Measurements from ENCODE around the gene HOXA5.

HOXA5 gene

DNA sequence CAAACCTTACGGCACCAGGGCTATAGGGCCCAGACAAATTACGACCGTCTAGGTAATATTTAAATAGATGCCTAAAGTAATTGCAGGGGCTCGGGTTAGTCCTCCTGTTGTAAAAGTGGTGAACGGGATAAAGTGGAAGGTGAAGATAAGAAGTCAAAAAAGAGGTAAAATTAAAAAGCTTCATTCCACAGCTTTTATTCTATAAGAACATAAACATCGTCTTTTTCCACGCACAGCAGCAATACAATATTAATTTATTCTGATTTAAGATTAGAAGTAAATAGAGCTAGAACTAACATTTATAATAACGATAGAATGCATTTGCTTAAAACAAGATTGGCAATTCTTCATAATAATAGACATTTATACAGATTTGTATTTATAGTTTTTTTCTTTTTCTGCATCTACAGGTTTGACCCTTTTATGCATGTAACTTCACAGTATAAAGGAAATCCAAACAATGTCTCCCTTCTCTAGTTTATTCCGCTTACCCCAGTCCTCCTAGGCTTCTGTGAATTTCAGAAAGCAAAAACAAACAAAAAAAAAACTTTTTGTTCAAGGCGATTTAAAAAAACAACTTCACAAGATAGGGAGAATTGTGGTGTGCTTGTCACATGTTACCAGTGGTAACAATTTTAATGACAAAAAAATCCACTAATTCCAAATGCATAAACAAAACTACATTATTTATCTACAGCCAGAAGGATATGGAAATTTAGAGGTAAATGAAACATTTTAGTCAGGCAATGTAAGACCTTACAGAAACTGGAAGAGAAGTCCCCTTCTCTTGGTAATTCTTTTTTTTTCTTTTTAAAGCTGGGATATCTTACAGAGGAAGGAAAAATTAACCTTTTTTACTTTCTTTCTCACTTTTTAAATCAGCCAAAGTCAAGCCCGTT is 27.2 kb upstream of the HOXA5 start:
- DNase-seq: no peak

GRCh38 chr7:27169658-27170425 is 26.4 kb upstream of the HOXA5 start:
- DNase-seq: no peak

- no peak for DNase-seq
These were observed 24.9 kb upstream of the HOXA5 start for GRCh38 chr7:27168265-27168947.

DNA sequence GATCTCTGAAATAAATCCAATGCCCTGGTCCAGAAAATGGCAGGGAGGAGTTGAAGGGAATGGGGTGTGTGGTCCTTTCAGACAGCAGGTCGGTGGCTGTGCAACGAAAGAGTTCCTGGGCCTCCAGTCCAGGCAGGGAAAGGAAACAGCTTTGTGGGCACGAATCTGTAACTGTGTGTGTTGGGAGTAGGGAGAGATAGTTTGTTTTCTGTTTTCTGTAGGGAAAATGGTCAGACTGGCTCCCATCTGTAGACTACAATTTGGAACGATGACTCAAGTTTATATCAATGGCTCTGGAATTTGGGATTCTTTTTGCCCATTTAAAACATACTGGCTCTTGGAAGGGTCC is 24.4 kb upstream of the HOXA5 start:
- DNase-seq: no peak

GRCh38 chr7:27166531-27167505 is 23.3 kb upstream of the HOXA5 start:
- no peak for DNase-seq

DNA sequence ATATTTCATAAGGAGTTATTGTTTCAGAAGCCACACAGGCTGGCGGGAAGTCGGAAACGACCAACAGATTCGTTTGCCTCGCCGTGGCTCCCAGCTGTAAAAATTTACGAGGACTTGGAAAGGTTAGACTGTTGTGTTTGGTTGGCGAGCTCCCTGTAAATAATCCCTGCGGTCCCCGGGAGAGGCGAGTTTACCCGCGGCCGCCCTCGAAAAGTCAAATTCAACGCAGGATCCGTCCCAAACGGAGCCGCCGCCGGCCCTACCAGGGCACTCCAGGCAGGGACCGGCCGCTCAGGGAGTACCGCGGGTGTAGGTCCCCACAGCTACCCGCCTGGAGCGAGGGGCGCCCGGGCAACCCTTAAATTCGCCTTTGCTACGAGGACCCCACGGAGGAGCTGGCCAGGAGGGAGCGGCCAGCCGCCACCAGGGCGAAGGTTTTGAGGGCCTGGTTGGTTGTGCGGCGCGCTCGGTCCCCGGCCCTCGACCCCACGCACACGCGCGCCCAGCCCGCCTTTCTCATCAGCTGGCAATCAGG is 22.6 kb upstream of the HOXA5 start:
- no peak for DNase-seq

GRCh38 chr7:27165089-27165995 is 21.9 kb upstream of the HOXA5 start, which contains the start of gene HOXA9:
Gene HOXA9, minus strand, starts transcription at chr7:27165537. Its CDS starts 80 bp downstream, at chr7:27165457.
- no peak for DNase-seq

- DNase-seq: no peak
These were observed 21.0 kb upstream of the HOXA5 start for GRCh38 chr7:27164367-27165088.

DNA sequence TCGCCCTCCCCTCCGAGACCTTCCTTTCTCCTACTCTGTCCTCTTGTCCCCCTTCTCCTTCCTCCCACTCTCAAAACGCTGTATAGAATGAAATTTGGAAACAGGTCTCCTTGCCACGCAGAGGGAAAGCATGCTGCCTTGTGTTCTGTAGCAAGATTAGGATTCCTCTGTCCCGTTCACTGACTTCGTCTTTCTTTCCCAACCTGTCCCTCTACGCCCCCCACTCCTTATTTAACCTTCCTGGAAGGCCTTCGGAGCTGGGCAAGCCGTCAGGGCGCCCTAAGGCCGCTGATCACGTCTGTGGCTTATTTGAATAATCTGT is 20.5 kb upstream of the HOXA5 start:
- no peak for DNase-seq

DNA sequence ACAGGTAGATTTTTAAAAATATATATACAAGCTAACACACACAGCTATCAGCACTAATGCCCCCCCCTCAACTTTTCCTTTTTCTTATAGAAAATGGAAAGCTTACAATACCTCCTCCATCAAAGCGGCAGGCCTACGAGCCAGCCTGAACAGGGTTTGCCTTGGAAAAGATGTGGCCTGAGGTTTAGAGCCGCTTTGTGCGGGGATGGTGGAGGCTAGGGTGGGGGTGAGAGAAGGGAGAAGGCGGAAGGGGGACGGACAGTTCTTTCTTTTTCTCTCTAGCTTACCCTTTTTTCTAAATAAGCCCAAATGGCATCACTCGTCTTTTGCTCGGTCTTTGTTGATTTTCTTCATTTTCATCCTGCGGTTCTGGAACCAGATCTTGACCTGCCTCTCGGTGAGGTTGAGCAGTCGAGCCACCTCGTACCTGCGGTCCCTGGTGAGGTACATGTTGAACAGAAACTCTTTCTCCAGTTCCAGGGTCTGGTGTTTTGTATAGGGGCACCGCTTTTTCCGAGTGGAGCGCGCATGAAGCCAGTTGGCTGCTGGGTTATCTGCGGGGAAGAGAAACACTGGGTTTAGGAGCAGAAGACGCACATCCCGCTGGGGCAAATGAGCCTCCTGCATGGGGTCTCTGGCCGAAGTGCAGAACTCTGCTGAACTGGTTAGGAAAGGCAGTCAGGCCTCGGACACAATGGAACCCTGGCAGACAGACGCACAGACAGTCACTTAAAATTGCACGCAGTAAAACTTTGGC is 20.0 kb upstream of the HOXA5 start:
- no peak for DNase-seq

DNA sequence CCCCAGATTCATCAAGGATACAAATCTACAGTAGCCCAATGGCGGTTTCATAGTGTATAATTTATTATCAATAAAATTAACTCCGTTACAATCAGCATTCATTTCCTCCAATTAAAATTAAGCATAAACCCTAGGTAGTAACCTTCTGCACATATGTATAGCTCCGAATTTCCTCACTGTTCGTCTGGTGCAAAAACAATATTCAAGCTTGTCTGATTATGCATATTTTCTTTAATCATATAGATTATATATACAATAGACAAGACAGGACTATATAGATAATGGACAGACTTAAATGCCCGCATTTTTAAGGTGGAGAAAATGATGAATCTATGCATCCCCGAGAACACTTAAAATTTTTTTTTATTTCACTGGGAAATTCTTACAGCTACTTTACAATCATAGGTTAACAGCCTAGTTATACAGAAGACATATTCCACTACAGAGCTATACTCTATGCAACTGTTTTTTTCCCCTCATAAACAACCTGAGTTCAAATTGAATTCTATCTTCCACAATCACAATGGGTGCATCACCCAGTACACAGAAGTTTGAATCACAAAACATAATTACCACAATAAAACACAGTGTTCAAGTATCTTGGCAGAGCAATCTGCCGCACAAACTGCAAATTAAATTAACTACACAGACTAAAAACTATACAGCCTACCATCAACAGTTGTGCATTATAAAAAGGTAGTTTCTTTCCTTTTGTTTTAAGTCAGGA is 19.2 kb upstream of the HOXA5 start:
- DNase-seq: no peak

DNA sequence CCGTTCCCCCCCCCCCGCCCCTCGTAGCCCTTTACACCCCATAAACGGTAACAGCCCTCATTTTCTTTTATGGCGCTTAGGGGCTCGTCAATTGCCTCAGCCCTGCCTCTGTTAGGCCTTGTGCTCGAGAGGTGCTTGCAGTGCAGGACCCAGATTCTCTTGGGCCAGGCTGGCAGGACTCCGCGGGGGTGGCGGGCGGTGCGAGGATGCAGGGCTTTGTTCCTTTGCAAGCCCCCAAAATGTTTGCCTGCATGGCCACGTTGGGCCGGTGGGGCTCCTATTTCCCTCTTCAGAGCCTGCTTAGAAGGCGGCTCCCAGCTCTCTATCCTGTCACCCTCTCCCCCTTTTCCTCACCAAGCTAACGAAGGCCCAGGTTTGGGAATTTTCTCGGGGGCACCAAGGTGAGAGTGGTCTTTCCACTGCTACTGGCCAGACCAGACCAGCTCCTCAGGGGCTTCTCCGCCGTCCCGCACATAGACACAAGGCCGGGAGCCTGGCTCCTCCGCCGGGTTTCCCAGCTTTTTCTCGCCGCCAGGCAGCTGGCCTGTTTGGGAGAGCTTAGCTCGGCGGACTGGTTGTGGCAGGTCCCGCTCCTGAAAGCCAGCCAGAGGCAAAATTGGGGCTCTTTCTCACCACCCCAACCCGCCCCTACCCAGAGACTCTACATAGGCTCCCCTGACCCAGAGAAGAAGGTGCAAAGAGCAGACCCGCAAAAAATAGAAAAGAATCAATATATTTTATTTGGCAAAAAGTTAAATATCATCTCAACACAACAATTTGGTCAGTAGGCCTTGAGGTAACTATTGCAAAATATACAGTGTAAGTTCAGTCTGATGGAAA is 18.5 kb upstream of the HOXA5 start:
- DNase-seq: no peak

DNA sequence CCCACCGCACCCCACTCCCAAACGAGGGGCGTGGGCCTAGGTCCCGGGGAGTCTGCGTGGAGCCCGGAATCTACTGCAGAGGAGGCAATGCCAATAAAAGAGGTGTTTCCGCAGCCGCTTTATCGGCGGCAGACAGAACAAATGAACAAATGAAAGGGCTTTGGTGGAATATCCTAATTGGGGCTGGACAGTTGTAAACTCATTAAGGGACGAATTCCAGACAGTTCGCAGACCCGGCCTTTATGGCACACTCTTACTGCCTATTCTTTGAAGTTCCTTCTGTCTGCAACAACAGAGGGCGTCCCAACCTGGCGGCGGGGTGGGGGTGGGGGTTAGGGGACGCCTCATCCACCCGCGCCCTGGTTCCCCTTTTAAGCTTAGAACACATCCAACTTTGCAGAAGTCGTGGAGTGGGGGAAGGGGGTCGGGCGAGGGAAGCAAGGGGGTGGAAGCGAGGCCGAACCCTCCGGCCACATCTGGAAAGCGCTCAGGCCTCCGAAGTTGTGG is 17.8 kb upstream of the HOXA5 start:
- DNase-seq: no peak

GRCh38 chr7:27160546-27161213 is 17.2 kb upstream of the HOXA5 start:
- peak; percentile 59 for DNase-seq

- DNase-seq: no peak
These were observed 16.7 kb upstream of the HOXA5 start for GRCh38 chr7:27160145-27160545.

- DNase-seq: no peak
These were observed 16.0 kb upstream of the HOXA5 start for GRCh38 chr7:27159266-27160144.
